HepG2 (cell line): ENCODE measurements around the gene BAG5. TPM values are rescaled to one million over a fixed set of nuclear protein-coding genes. Genes with fewer than 3 reads are reported as not detected.

Source experiments
- ATAC-seq: fragments of 200-7000 bp; cut with Tn5 transposase; 3 replicates; pipeline ENCODE4 v1.9.1; 2020; ENCODE audit warnings: mild to moderate bottlenecking, moderate library complexity
- BruUV-seq: library from RNA; stranded (reverse); fragments of 400-500 nt; replicated peaks from 2 replicates; lab custom pipeline; 2021; lab: Mats Ljungman, UMichigan
- CTCF ChIA-PET: fragments of 300-600 bp; formaldehyde crosslinking; extraction: SDS; loops from one replicate; lab custom pipeline; 2021; ENCODE audit warnings: low total read pairs, inconsistent platforms, low intra/inter-chr PET ratio; lab: Yijun Ruan, JAX
- POLR2A ChIA-PET: fragments of 350-600 bp; sonication (Branson Sonifier 250); formaldehyde crosslinking; loops from one replicate; lab custom pipeline; 2020; ENCODE audit warnings: antibody characterized with exemption, inconsistent platforms; lab: Yijun Ruan, JAX
- DNase-seq: peaks from one replicate; pipeline ENCODE4 v3.0.0-alpha.2; 2015; ENCODE audit warnings: low spot score
- FAIRE-seq: peaks from 3 replicates; lab custom pipeline; 2011; peaks lifted over from hg19 to GRCh38; lab: Jason Lieb, UNC
- H2AFZ ChIP-seq: one replicate; pipeline ENCODE4 v1.6.1; 2011; ENCODE audit warnings: low read length, inconsistent platforms
- H3K27ac ChIP-seq: fragments of 300-600 bp; 3 replicates; pipeline ENCODE4 v1.8.0; 2011; ENCODE audit warnings: mixed run types, mild to moderate bottlenecking, mixed read lengths, low read length, inconsistent platforms; ENCODE audit not compliant: insufficient read depth; ENCODE audit errors: extremely low read length
- H3K27me3 ChIP-seq, 2 experiments: fragments of 200-600 bp in 1 of 2; 2 replicates in 1 of 2; 3 replicates in 1 of 2; pipeline versions ENCODE4 v1.6.0 to v1.8.0; 2011; ENCODE audit warnings: low read length in 2 of 2, mild to moderate bottlenecking in 2 of 2, moderate library complexity in 2 of 2, inconsistent platforms in 1 of 2; ENCODE audit not compliant: insufficient read depth in 2 of 2, control insufficient read depth in 1 of 2
- H3K36me3 ChIP-seq, 2 experiments: fragments of 200-600 bp in 1 of 2; replicated peaks in 1 of 2; 2 replicates in 1 of 2; 3 replicates in 1 of 2; pipeline versions ENCODE4 v1.5.1 to v1.8.0; 2011; ENCODE audit warnings: low read length in 2 of 2, inconsistent platforms in 1 of 2; ENCODE audit not compliant: insufficient read depth in 2 of 2, control insufficient read depth in 1 of 2
- H3K4me1 ChIP-seq: 2 replicates; pipeline ENCODE4 v1.5.1; 2012; ENCODE audit warnings: low read length, inconsistent platforms; ENCODE audit not compliant: insufficient read depth
- H3K4me2 ChIP-seq: 2 replicates; pipeline ENCODE4 v1.6.0; 2011; ENCODE audit warnings: low read depth, low read length, inconsistent platforms
- H3K4me3 ChIP-seq, 3 experiments: fragments of 200-600 bp in 1 of 3; sonication (generic), shearing (Covaris generic) in 1 of 3; replicated peaks in 1 of 3; 2 replicates each; pipeline ENCODE4 v1.5.1; 2011 to 2016; ENCODE audit warnings: low read length in 3 of 3, inconsistent platforms in 2 of 3, low read depth in 2 of 3, mild to moderate bottlenecking in 2 of 3, control low read depth in 1 of 3, mixed read lengths in 1 of 3; ENCODE audit not compliant: insufficient read depth in 1 of 3
- H3K79me2 ChIP-seq: one replicate; pipeline ENCODE4 v1.6.1; 2011; ENCODE audit warnings: low read length, inconsistent platforms; ENCODE audit not compliant: insufficient read depth
- H3K9ac ChIP-seq: 2 replicates; pipeline ENCODE4 v1.6.0; 2011; ENCODE audit warnings: mild to moderate bottlenecking, low read depth, low read length, inconsistent platforms; ENCODE audit not compliant: insufficient read depth
- H3K9me3 ChIP-seq: 2 replicates; pipeline ENCODE4 v1.5.1; 2012; ENCODE audit warnings: mild to moderate bottlenecking, low read length
- H4K20me1 ChIP-seq: 2 replicates; pipeline ENCODE4 v1.6.0; 2011; ENCODE audit warnings: inconsistent platforms, mild to moderate bottlenecking, low read length, moderate library complexity; ENCODE audit not compliant: insufficient read depth
- ERF ChIP-seq: IDR thresholded peaks from 2 replicates; pipeline ENCODE4 v1.6.1; 2018; ENCODE audit warnings: missing biosample characterization, missing genetic modification reagents
- FOXP1 ChIP-seq, 2 experiments: fragments of 450-650 bp in 1 of 2; IDR thresholded peaks; 2 replicates each; pipeline ENCODE4 v1.6.1; 2017 to 2018; ENCODE audit warnings: antibody characterized with exemption in 1 of 2
- GATA4 ChIP-seq: sonication (generic); IDR thresholded peaks from 2 replicates; pipeline ENCODE4 v1.6.1; 2016; ENCODE audit warnings: antibody characterized with exemption, low read depth, borderline replicate concordance
- KMT2A ChIP-seq: sonication (generic); formaldehyde crosslinking; IDR thresholded peaks from 2 replicates; pipeline ENCODE4 v1.4.0; 2020; ENCODE audit warnings: missing genetic modification reagents
- MBD4 ChIP-seq: IDR thresholded peaks from 2 replicates; pipeline ENCODE4 v1.6.1; 2012; ENCODE audit warnings: low read length, inconsistent platforms, borderline replicate concordance
- NFIC ChIP-seq: IDR thresholded peaks from 2 replicates; pipeline ENCODE4 v1.6.1; 2012; ENCODE audit warnings: mild to moderate bottlenecking, low read length, inconsistent platforms
- POLR2AphosphoS5 ChIP-seq: IDR thresholded peaks from 2 replicates; pipeline ENCODE4 v1.6.1; 2012; ENCODE audit warnings: low read depth, low read length
- PPARG ChIP-seq: conservative IDR thresholded peaks from 2 replicates; pipeline ENCODE4 v1.6.1; 2016; ENCODE audit warnings: missing biosample characterization, missing genetic modification reagents
- TSC22D2 ChIP-seq: sonication (generic); formaldehyde crosslinking; IDR thresholded peaks from 2 replicates; pipeline ENCODE4 v1.5.1; 2020; ENCODE audit warnings: missing genetic modification reagents, mild to moderate bottlenecking, borderline replicate concordance
- U2AF1 ChIP-seq: fragments of 200-400 bp; formaldehyde crosslinking; optimal IDR thresholded peaks from 2 replicates; pipeline ENCODE3; 2017; ENCODE audit warnings: mild to moderate bottlenecking, low read depth, low read length
- ZGPAT ChIP-seq: IDR thresholded peaks from 2 replicates; pipeline ENCODE4 v1.6.1; 2016; ENCODE audit warnings: mild to moderate bottlenecking
- ZNF350 ChIP-seq: sonication (generic); formaldehyde crosslinking; IDR thresholded peaks from 2 replicates; pipeline ENCODE4 v1.4.0; 2020; ENCODE audit warnings: mild to moderate bottlenecking, low read depth, missing genetic modification reagents, borderline replicate concordance
- ZNF737 ChIP-seq: sonication (generic); formaldehyde crosslinking; IDR thresholded peaks from 2 replicates; pipeline ENCODE4 v1.5.0; 2020; ENCODE audit warnings: missing genetic modification reagents, mild to moderate bottlenecking, borderline replicate concordance
- ZNF800 ChIP-seq: sonication (generic); formaldehyde crosslinking; IDR thresholded peaks from 2 replicates; pipeline ENCODE4 v1.4.0; 2020; ENCODE audit warnings: missing genetic modification reagents
- WGBS: methylation state at CpG from one replicate; pipeline ENCODE4 v1.1.6; 2017; ENCODE audit warnings: low lambda C conversion rate; 5-methylcytosine and 5-hydroxymethylcytosine counted together
- in situ Hi-C: cut with HindIII; loops from 2 replicates; pipeline ENCODE4 v1.10.0; 2017; ENCODE audit warnings: low pct_unique_long_range_greater_than_20kb; ENCODE audit not compliant: extremely low pct_ligation_motif_present
- intact Hi-C: fragments of 100-400 bp; cut with micrococcal nuclease; formaldehyde crosslinking; loops from one replicate; pipeline ENCODE4 v1.10.0; 2022; ENCODE audit not compliant: unreplicated experiment
- polyA plus RNA-seq, 8 experiments: library from polyadenylated mRNA; depleted of rRNA in 3 of 8; stranded (reverse) in 7 of 8; unstranded in 1 of 8; fragments of >200 nt; fragmentation: Illumina TruSeq in 4 of 8; extraction: Trizol in 4 of 8; gene quantifications; 2 replicates each; pipeline versions ENCODE4 v1.2.1 to v1.2.3, GENCODE V29; 2011 to 2016; ENCODE audit warnings: low read depth in 4 of 8, missing spikeins in 1 of 8, mixed read lengths in 1 of 8; ENCODE audit not compliant: insufficient read depth in 1 of 8
- total RNA-seq, 5 experiments: library from RNA; depleted of rRNA; stranded (reverse); fragments of >200 nt; fragmentation: Illumina TruSeq; extraction: Trizol; gene quantifications; 2 replicates each; pipeline ENCODE4 v1.2.3, GENCODE V29; 2016; ENCODE audit warnings: low read depth in 1 of 5

Gene BAG5
- total and polyA plus RNA-seq, 2 of the 13 experiments (the other 11 are each of a cell fraction or from before 2014, with no cell fraction given): 3.5 to 21.0 TPM

- intact Hi-C loops (no loop called here), in situ Hi-C loops (no loop called here)
- BruUV-seq: no TSS peak
- peaks cover 57% of the 10 kb centered on the region for H3K4me1 ChIP-seq
- TF ChIP-seq ZNF800 (CRISPR knock-in tag) (no peak), POLR2AphosphoS5 (no peak), U2AF1 (no peak), PPARG (no peak), ZNF350 (CRISPR knock-in tag) (no peak), ERF (CRISPR knock-in tag) (no peak), FOXP1 (IDR thresholded peaks at IDR 0.05) (no peak), FOXP1 (CRISPR knock-in tag; IDR thresholded peaks at IDR 0.05) (no peak), ZNF737 (CRISPR knock-in tag) (no peak), GATA4 (no peak), TSC22D2 (CRISPR knock-in tag) (no peak), MBD4 (no peak), KMT2A (CRISPR knock-in tag) (no peak), NFIC (no peak), ZGPAT (no peak)
- CTCF ChIA-PET: interaction anchor here (3.0 kb wide), 1 partner anchor 26 kb away, joined by 38 read pairs; no protein-coding TSS in a partner anchor
- no peak for ATAC-seq
- H3K4me2 ChIP-seq: no peak overlapping the region
- no peak overlapping the region for H2AFZ ChIP-seq
- 95% methylated on average over 4 of the region's 10 CpGs for WGBS
- POLR2A ChIA-PET: interaction anchor here (0.6 kb wide), 1 partner anchor 9 kb away, joined by 3 read pairs; the partner anchor contains the start of gene TRMT61A
- no peak overlapping the region for H3K9ac ChIP-seq
- DNase-seq: no peak
- no peak overlapping the region for H3K27ac ChIP-seq
- FAIRE-seq: no peak
- H3K9me3 ChIP-seq: no peaks in the 10 kb centered on the region
- H3K79me2 ChIP-seq: peaks cover 4% of the 10 kb centered on the region
- H3K27me3 ChIP-seq: no peaks in the 10 kb centered on the region
- no peaks in the 10 kb centered on the region for H4K20me1 ChIP-seq
- peaks cover 0 to 10% of the 10 kb centered on the region in 2 experiments; a peak in 3 of 5 replicates for H3K36me3 ChIP-seq
- no peak overlapping the region; a peak in 1 of 6 replicates for H3K4me3 ChIP-seq
Observed at GRCh38 chr14:103520269-103520656, 42.2 kb downstream of the BAG5 start.
